IPS DF 4.7 (cell line): ENCODE data around the gene ATP5F1C.
"Not testable (repeated sequence)": the region's sequence is repeated elsewhere in the genome, so short reads cannot be mapped to it uniquely, and the experiment has no call there.

Experiments
- DNase-seq: peaks from one replicate; pipeline ENCODE4 v3.0.0-alpha.2; 2013; ENCODE audit warnings: low spot score; ENCODE audit errors: extremely low read depth

ATP5F1C gene

GRCh38 chr10:7794251-7795026 is 6.5 kb downstream of the ATP5F1C start:
- DNase-seq: no peak

DNA sequence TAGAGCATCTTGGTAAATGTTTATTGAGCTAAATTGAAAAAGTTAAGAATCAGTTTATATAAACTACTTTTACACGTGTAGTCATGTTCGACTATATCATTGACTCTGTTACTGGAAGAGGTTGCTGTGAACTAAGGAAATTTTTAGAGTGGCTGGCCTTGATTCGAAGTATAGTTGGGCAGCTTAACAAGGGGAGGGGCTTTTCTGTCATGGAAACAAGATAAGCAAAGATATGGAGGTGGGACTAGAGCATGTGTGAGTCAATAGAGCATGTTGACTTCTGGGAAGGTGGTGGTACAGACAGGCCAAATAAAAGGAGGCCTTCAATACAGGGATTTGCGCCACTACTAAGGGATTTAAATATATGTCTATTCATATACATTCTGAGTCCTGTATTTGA is 7.6 kb downstream of the ATP5F1C start:
- DNase-seq: no peak

- DNase-seq: no peak
Measured at GRCh38 chr10:7797582-7797981, 9.6 kb downstream of the ATP5F1C start.

DNA sequence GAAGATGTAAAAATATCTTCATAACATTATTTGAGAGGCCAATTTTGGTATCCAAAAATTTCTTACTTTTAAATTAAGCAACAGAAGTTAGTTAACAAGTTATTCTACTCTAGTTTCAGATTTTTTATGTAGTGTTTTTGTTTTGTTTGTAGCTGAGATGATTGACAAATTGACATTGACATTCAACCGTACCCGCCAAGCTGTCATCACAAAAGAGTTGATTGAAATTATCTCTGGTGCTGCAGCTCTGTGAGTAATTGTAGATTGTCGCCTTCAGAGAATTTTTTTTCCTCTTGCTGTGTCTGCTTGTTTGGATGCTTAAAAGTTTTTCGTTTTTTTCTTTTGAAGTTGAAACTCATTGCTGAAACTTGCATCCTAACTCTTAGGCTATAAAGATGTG is 14.6 kb downstream of the ATP5F1C start:
- no peak for DNase-seq

DNA sequence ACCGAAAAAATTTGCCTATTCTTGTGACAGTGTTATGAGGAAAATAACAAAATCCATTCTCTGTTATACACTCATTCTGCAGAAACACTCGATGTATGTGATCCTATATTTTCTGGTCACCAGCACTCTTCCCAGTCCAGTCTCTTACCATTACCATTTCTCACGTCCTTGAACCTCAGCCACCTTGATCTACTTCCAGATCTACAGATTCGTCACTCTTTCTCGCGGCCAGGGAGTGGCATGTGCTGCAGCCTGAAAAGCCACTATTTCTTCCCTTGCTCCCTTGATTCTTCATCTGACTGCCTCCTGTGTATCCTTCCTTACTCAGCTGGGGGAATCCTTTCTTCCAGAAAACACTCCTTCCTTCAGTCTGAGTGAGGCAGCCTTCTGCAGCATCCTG is 16.2 kb downstream of the ATP5F1C start:
- no peak for DNase-seq

DNA sequence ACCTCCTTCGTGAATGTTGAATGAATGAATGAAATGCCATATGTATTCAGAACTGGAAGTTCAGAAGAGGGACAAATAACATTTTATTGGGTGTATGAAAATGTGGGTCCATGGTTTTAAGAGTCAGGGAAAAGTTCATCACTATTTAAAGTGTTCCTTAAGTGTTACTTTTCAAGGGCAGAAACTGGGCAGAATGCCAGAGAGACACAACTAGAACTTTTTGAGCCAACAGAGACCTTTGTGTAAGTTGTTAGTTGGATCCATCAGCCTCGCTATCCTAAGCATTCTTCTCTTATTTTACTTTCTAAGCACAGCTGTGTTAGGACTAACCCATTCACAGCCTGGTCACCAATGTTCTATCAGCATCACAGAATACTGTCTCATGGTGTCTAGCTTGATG is 16.8 kb downstream of the ATP5F1C start:
- no peak for DNase-seq

DNA sequence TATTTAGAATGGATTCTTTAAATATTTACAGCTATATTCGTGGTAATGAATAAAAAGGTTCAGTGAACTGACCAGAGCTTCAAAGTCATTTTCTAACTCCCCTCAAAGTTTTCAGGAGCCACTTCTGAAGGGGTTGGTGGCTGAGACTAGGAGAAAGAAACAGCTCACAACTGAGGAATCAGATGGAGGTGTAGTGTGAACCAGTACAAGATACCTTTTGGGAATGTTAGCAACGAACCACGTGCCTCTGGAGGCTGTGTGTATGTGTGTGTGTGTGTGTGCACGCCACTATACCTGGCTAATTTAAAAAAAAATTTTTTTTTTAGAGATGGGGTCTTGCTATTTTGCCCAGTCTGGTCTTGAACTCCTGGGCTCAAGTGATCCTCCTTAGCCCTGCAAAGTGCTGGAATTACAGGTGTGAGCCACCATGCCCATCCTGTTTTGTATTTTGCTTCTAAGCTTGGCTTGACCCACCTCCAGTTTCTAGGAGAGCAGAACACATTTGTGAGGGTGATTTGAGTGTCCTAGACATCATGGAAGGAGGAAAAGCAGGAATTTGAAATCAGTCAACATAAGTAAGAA is 20.8 kb downstream of the ATP5F1C start:
- no peak for DNase-seq

DNA sequence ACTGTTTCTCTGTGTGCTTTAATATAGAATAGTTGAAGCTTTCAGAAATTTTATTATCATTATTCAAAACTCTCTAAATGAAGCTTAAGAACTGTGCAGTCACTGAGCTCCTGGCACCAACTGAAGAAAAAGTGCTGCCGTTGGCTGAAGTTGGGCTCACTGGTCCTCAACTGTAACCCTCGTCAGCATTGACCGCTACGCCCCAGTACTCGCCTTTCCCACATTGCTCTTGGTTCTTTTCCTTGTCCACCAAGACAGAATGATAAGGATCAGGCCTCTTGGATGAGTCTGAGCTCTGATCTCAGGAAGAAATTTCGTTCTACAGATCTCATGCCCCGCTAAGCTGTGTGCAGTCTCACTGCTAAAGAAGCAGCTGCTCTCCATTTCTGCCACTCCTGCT is 22.5 kb downstream of the ATP5F1C start:
- DNase-seq: no peak

DNA sequence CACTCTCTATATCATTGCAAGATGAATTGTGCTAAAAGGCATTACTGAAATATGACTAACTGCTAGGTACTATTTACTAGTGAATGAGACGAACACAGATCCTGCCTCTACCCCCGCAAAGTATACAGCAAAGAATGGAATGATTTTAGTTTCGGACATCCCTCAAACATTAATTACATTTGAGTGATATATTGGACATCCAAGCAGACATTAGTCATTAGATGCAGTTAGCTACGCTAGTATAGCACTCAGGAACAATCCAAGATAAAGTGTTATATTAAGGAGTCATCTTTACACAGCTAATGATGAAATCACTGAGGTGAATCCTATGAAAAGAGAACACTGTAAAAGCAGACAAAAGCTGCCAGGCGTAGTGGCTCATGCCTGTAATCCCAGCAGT is 23.0 kb downstream of the ATP5F1C start:
- no peak for DNase-seq

DNA sequence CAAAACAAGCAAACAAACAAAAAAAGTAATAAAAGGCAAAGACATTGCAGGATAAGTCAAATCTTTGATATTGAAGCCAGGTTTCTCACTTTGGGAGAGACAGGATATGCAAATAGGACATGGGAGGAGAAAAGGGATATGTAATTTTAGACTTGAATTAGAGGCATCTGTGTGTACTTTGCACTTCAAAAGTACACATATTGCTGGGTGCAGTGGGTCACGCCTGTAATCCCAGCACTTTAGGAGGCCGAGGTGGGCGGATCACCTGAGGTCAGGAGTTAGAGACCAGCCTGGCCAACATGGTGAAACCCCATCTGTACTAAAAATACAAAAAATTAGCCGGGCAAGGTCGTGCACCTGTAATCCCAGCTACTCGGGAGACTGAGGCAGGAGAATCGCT is 23.8 kb downstream of the ATP5F1C start:
- DNase-seq: not testable (repeated sequence)

GRCh38 chr10:7813481-7813880 is 25.5 kb downstream of the ATP5F1C start:
- DNase-seq: no peak

DNA sequence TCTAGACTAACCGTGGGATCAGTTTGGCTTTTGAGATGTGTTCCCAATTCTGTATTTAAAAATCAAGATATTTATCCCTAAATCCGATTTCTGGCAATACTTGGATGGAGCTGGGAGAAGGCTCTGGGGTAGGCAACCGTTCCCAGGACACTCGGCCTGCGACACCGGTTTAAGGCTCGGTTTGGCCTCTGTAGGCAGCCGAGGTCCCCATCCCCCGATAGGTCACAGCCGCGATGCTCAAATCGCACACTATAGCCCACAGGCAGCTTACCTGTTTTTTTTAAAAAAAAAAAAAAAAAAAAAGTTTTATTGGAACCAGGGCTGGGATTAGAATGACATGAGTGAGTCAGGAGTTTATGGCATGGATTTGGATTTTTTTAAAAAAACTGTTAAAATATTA is 29.6 kb downstream of the ATP5F1C start:
- no peak for DNase-seq

DNA sequence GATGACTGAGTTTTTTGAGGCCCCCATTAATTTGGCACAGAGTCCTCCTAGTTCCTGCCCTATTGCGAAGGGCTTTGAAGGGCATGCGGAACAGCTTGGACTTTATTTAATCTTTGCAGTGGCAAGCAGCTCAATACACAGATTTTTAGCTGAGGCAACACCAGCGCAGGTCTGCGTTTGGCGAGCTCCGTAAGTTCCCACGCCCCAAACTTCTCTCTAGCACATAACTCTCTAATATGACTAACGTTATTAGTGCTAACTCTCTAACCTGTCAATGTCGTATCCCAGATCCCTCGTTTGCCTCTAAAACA is 30.0 kb downstream of the ATP5F1C start:
- DNase-seq: no peak

GRCh38 chr10:7818295-7819120 is 30.5 kb downstream of the ATP5F1C start, which contains the start of gene TAF3:
Gene TAF3, plus strand, starts transcription at chr10:7818505. Its CDS starts 205 bp downstream, at chr10:7818710.
- DNase-seq: peak; percentile 66

GRCh38 chr10:7819121-7819460 is 31.1 kb downstream of the ATP5F1C start:
- no peak for DNase-seq

- DNase-seq: no peak
Measured at GRCh38 chr10:7824251-7824650, 36.3 kb downstream of the ATP5F1C start.

DNA sequence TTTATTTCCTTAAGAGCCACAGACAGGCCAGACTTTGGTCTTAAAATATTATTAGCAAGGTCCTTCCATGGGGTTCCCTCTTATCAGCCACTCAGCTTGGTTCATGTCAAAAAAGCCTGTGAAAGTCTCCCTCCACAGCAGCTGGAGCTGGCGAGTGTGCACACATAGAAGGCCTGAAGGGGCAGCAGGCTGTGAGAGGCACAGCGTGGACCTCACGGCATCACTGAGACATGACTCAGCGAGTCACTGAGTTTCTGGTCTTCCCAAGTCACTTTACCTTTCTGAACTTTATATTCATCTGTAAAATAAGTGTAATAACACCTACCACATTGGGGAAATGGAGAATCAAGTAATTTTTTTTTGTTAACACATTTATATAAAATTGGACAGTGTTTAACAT is 39.0 kb downstream of the ATP5F1C start:
- no peak for DNase-seq

DNA sequence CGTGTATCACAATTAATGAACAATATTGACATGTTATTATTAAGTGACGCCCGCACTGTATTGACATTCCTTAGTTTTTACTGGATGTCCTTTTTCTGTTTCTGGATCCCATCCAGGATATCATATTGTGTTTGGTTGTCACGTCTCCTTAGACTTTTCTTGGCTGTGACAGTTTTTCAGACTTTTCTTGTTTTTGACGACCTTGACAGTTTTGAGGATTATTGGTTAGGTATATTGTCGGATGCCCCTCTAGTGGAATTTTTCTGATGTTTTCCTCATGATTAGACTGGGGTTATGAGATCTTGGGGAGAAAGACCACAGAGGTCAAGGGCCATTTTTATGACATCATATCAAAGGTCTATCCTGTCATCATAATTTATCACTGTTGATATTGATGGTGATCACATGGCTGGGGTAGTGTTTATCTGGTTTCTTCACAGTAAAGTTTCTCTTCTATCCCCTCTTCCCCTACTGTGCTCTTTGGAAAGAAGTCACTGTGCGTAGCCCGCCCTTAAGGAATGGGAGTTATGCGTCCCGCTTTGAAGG is 41.4 kb downstream of the ATP5F1C start:
- no peak for DNase-seq

DNA sequence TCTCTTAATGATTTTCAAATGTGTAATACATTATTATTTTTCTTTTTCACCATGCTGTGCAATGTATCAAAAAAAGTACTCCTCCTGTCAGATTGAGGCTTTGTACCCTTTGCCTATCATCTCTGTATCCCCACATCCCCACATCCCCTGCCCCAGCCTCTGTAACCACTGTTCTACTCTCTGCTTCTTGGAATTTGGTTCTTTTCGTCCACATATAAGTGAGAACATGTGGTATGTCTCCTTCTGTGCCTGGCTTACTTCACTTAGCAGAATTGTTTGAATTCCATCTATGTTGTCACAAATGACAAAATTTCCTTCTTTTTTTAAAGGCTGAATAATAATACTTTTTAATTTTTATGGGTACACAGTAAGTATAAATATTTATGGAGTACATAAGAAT is 44.1 kb downstream of the ATP5F1C start:
- DNase-seq: no peak

GRCh38 chr10:7833210-7833609 is 45.2 kb downstream of the ATP5F1C start:
- DNase-seq: no peak

DNA sequence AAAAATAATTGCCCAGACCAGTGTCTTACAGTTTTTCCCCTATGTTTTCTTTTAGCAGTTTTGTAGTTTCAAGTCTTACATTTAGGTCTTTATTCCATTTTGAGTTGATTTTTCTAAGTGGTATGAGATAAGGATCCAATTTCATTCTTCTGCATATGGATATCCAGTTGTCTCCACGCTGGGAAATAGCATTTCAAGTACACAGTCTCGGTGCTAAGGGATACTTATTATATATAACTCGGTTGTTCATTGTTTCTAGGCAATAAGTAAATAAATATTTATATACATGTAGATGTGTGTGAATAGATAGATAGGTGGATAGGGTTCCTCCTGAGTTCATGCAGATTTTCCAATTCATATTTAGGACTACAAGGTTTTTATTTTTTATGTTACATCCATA is 46.3 kb downstream of the ATP5F1C start:
- no peak for DNase-seq

GRCh38 chr10:7836571-7836970 is 48.6 kb downstream of the ATP5F1C start:
- no peak for DNase-seq
